Measurements from ENCODE around the gene PACRG.
A peak's percentile ranks its signal among the peaks of the same experiment; 100 is the strongest.

The PACRG gene

DNA sequence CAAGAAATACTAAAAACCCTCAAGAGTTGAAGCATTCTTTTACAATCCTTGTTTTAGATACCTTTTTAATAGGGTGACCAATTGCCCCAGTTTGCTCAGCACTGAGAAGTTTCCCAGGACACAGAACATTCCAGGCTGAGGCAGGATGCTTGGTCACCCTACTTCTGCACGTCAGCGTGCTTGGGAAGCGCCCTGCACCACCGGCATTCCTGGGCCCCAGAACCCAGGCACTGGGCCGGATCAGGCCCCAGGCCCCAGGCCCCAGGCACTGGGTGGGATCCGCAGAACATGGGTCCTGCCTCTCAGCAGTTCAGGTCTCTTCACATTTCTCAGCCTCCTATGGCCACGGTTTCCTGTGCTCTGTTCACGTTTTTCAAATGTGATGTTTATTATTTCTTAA, 472.9 kb downstream of the PACRG start:
- no peak for DNase-seq (ENCODE audit: low read depth)

DNA sequence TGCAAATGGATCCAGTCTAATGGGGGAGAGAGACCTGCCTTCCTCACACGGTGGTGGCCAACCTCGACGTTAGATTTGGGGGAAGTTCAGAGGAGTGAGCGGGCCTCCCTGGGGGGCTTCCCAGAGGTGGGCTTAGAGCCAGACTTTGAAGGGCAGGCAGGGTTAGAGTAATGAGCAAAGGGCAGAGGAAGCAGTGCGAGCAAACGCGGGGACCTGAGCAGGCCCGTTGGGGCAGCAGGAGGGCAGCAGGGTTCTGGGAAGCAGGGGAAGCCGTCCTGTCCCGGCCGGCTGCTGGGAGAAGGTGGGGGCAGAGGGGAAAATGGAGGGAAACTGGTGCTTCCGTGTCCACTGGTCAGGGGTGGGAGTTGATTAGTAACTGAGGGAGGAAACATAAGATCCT, 474.1 kb downstream of the PACRG start:
- DNase-seq (ENCODE audit: low read depth): no peak

- DNase-seq (ENCODE audit: low read depth): no peak
Observed at GRCh38 chr6:163206196-163206595, 478.4 kb downstream of the PACRG start.

DNA sequence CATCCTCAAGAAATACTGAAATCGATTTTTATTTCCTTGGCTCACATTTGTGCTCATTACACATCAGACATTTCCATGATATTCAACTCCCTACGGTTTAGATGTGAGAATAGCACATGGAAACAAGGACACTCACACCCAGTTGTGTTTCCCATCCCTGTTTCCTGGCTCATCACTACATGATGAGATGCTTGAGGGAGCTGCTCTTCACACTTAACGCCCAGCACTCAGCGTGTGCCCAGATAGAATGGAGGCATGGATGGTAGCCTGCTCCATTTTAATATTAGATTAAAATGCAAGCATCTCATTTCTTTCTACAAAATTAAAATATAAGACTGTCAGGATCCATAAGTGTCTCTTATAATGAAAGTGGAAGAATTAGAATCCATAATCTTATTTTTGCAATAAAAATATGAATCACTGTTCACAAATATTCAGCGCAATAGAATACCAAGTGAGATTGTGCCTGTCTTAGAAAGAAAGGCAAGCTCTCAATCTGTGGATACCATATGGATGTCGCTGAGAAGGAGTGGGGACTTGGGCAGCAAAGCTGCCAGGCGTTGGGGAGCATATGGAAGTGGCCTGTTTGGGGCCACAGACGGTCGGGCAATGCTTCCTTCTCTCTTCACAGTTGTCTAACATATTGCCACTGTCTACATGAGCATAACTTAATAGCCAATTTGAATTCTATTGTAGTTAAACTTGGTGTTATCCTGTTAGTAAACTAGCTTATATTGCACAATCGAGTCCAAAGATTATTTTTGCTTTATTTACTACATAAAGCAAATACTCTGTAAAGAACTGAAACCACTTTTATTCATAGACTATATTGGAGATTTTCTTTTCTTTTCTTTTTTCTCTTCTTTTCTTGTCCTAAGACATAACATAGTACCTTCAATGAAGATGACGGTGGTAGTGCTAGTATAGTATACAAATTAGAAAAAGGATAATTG, 479.9 kb downstream of the PACRG start:
- DNase-seq (ENCODE audit: low read depth): no peak

GRCh38 chr6:163209005-163209404, 481.2 kb downstream of the PACRG start:
- DNase-seq (ENCODE audit: low read depth): no peak

GRCh38 chr6:163212123-163212522, 484.3 kb downstream of the PACRG start:
- no peak for DNase-seq (ENCODE audit: low read depth)

DNA sequence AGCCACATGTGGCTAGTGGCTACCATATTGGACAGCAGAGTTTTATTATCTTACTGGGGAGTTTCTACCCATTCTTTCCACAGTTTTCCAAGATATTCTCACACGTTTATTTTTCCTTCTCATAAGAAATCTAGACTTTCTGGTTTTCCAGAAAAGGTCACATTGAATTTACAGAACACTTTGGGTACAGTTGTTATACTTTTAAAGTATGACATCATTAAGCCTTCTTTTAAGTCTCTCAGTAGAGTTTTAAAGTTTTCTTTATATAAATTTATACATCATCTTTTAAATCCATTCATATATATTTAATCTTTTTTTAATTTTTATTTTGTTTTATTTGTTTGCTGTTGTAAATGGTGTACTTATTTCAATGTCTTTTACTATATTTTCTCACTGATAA, 486.5 kb downstream of the PACRG start:
- no peak for DNase-seq (ENCODE audit: low read depth)

DNA sequence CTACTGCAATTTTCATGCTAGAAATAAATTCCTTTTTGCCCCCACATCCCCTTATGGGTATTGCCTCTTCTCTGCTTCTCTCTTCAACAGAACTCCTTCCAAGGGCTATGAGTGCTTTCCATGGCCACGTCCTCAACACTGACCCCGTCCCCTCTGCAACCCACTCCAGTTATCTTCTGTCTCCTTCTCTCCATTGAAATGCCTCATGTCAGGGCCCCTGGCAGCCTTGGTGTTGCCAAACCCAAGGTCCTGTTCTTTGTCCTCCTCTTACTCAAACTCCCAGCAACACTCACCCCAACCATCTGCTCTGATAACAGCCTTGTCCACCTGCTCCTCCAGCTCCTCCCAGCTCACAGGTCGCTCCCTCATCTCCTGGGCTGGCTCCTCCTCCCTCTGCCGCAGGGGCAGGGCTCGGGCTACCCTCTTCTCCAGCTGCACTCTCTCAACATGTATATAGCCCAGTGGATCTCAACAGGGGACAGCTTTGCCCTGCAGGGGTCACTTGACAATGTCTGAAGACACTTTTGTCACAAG, 490.7 kb downstream of the PACRG start:
- no peak for DNase-seq (ENCODE audit: low read depth)

DNA sequence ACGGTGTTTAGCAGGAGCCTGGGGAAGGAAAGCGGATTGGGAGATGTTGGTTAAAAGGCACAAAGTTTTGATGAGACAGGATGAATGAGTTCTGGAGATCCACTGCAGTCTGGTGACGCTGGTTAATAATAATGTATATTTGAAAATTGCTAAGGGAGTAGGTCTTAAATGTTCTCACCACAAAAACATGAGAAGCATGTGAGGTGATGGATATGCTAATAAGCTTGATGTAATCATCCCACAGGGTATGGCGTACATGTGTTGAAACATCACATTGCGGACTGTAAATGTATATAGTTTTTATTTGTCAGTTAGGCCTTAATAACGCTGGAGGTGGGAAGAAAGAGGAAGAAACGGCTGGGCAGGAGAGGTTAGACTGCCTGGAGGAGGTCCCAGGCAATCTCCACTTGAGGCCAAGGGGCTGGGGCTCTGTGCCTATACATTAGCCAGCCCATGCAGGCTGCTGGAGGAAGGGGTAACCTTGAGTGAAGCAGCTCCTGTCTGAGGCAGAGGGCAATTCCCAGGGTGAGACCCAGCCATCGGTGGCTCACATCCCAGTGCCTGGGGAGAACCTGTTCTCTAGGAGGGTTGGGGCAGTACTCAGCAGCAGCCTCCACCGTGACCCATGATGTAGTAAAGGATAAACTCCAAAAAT, 498.5 kb downstream of the PACRG start:
- DNase-seq (ENCODE audit: low read depth): no peak

DNA sequence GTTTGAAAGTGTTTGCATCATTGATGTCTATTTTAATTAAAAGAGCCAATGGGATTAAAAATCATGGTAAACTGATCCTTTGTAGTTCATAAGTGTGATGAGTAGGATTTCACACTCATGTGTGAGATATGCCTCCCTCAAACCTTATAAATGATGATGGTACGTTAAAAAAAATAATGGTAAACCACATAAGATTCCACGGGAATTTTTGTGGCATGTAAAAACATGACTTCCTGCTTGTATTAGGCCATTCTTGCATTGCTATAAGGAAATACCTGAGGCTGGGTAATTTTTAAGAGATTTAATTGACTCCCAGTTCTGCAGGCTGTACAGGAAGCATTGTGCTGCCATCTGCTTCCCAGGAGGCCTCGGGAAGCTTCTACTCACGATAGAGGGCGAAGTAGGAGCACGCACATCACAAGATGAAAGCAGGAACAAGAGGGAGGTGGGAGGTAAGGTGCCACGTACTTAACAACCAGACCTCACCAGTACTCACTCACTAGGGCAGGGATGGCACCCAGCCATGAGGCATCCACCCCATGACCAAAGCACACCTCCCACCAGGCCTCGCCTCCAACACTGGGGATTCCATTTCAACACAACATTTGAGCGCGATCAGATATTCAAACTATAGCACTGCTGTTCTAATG, 499.2 kb downstream of the PACRG start:
- peak; percentile 33 for DNase-seq (ENCODE audit: low read depth)

- no peak for DNase-seq (ENCODE audit: low read depth)
Observed at GRCh38 chr6:163228041-163228440, 500.3 kb downstream of the PACRG start.

DNA sequence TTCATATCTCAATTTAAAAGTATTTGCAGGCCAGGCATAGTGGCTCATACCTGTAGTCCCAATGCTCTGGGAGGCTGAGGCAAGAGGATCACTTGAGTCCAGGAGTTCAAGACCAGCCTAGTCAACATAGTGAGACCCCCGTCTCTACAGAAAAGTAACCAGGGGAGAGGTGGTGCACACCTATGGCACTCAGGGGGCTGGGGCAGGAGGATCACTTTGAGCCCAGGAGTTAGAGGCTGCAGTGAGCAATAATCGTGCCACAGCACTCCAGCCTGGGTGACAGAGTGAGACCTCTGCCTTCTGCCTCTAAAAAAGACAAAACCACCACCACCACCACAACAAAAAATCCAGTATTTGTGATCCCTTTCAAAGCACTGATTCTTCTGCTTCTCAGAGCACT, 501.3 kb downstream of the PACRG start:
- DNase-seq (ENCODE audit: low read depth): no peak

- DNase-seq (ENCODE audit: low read depth): no peak
Observed at GRCh38 chr6:163230901-163231300, 503.1 kb downstream of the PACRG start.

DNA sequence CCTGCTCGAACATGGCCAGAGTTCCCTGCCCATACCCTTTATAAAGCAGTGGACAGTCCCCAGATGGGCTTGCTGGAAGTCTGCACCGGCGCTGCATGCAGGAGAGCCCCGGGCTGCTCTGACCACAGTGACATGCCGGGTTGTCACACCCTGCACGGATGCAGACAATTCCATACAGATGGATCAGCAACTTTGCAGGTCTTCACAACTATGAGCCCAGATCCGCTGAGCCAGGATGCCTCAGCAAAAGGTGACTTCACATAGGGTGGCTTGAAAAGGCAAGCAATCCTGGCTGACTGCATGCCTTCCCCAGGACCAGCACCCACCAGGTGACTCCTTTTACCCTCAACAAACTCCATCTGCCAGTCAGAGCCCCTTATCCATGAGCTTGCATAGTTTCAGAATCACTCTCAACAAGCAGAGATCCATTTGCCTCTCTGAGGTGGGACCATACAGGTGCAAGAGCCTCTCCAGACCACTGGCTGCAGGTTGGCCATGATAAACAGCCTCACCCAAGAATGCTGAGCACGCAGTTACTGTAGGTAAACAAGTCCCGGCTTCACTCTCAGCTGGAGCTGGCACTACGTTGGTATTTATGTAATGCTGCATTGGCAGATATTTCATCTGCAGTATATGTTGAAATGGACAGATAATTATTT, 503.7 kb downstream of the PACRG start:
- no peak for DNase-seq (ENCODE audit: low read depth)

DNA sequence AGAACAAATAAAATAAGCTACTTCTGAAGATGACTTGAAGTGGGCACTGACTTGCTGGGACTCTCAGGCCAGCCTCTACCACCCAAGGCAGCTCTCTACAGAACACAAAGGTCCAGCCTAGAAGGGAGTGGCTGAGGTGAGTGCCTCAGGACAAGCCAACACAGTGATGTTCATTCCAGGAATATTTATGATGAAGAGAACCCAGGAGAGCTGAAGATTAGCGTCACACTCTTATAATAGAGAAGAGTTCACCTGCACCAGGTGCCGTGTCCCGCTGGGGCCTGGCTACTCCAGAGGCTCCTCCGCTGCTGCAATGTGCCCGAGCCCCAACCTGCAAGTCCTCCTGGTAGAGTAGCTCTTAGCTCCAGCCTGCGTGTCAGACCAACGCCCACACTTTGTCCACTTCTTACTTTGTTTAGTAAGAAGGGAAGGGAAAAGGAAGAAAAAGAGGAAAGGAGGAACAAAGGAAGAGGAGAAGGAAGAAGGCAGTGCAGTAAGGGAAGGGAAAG, 504.3 kb downstream of the PACRG start:
- DNase-seq (ENCODE audit: low read depth): no peak

DNA sequence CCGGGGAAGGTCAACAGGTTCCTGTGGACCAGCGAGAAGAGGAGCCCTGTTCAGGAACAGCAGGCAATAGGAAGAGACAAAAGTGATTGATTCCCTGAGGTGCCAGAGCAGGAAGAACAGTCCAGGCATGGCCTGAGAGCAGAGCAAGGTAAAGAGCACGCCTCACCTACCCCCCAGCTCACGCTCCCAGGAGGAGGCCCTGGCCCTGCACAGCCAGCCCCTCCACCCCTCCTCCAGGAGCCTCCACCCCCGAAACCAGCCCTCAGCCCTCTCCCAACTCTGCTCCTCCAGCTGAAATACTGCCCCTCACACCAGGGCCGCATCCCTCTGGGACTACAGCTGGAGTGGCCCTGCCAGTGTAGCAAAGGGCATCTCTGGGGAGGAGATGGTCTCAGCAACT, 504.9 kb downstream of the PACRG start:
- DNase-seq (ENCODE audit: low read depth): no peak

GRCh38 chr6:163237110-163237509, 509.3 kb downstream of the PACRG start:
- DNase-seq (ENCODE audit: low read depth): no peak

DNA sequence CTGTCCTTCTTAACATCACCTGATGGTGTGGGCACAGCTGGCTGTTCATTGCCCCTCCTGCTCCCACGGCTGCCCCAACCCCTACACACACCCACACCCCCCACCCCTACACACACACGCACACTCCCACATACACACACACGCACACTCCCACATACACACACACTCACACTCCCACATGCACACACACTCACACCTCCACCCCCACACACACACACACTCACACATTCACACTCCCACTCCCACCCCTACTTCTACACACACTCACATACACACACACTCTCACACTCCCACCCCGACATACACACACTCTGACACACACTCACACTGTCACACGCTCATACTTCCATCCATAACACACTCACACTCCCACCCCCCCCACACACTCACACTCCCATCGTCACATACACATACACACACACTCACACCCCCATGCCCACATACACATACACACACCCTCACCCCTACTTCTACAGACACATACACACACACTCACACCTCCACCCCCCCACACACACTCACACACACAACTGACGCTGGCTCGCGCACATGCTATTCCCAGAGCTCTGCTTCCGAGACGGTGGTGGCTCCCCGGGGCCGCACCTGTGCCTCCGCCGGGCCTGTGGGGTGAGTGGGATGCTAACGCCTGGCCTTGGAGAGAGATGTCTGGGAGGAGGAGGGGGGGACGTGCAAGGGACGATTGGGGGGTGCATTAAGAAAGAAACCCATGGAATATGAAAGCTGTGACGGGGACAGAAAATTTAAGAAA, 512.0 kb downstream of the PACRG start:
- DNase-seq (ENCODE audit: low read depth): no peak

DNA sequence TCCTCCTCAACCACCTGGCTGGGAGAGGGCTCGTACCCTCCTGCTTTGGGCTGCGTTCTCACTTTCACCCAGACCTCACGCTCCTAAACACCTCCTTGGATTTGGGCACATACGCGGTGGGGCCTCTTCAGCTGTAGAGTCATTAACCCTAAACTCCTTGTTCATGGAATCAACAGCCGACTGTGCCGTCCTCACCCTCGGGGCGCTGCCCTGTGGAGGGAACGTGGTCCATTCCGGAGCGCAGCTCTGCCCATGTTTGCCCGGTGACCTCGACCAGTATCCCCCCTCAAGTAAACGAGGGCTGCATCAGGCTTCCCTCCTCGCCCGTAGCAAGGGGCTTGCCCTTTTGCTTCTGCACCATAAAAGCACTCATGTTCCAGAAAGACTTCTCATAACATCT, 512.8 kb downstream of the PACRG start:
- DNase-seq (ENCODE audit: low read depth): no peak

DNA sequence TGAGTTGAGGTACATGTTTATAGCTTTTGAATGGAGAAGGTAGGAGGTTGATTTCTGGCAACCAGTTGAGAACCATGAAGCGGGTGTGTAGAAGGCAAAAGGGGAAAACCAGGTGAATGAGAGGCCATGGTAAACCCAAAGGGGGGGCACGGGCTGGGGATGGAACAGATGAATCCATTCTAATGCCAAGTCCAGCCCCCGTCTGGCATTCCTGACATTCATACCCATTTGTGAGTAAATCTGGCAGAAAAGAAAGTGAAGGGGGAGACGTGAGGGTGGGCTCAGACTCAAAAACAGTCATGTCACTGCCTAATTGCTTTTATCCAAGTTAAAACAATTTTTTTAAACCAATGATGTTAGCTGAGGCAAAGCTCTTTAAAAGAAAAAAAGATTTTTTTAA, 513.9 kb downstream of the PACRG start:
- no peak for DNase-seq (ENCODE audit: low read depth)

DNA sequence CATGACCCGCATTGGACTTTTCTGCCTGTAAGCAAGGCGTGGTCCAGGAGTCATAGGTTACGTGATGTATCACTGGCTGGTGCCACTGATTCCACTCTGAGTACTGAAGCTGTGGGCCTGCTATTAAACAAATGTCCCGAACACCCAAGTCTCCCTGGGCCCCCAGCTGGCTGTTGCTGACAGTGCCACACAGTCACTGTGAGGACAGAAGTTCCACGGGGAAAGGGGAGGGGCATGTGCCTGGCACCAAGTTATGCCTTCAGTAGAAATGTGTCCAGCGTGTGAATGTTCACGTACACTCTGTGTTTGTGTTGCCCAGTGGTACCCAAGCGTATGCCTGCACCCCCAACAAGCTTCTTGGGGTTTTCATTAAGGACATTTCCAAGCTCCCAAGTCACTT, 515.3 kb downstream of the PACRG start:
- DNase-seq (ENCODE audit: low read depth): no peak
